NOMO-1 treated with dmso at 0.1 percent for 144 hours (cell line): ENCODE results near the gene SLC44A2.
"Not testable (repeated sequence)": the region's sequence is repeated elsewhere in the genome, so short reads cannot be mapped to it uniquely, and the experiment has no call there.

Experiments
- DNase-seq: peaks from one replicate; lab custom pipeline; 2025; ENCODE audit not compliant: unreplicated experiment; lab: John Stamatoyannopoulos, UW

Gene SLC44A2

GRCh38 chr19:10648360-10648759 lies 23.0 kb downstream of the SLC44A2 start:
- no peak for DNase-seq

GRCh38 chr19:10651851-10652250 lies 26.5 kb downstream of the SLC44A2 start:
- no peak for DNase-seq

DNA sequence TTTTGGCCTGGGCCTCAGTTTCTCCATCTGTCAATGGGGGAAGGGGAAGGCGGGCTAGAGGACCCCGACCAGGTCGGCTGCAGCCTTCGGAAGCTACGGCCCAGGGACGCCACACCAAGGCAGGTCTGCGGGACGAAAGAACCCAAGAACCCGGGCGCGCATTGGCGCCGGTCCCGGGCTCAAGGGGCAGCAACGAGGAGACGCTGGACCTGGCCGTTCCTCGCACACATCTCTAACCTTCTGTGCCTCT lies 28.1 kb downstream of the SLC44A2 start:
- no peak for DNase-seq

DNA sequence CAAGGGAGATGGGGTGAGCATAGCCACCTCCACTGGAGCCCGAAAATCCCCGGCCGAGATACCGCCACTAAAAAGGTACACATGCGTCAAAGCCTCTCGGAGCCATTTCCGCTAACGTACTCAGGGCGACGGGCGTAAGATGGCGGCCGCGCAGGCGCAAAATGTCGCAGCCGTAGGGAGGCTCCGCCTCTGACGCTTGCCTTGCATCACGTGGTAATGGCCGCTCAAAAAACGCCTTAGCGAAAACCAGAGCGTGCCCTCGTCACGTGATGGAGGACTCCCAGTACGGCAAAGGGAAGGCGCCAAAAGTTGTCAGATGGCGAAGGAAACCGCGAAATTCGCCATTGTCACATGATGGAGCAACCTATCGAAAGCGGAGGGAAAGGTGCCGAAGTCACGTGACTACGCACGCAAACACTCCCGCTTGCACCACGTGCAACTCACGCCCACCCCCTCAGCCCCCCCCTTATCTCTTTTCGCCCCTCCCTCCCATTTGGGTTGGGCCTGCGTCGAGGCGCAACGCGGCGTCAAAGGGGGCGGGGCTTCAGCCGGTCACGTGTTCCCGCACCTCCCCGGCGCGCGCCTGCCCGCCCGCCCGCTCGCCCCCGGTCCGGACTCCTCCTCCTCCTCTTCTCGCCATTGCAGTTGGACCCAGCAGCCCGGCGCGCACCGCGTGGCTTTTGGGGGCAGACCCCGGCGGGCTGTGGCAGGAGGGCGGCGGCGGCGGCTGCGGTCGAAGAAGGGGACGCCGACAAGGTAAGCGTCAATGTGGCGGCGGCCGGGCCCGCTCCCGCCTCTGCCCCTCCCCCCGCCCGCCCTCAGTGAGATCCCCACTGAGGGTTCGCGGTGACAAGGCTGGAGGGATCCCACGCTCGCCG lies 28.6 kb downstream of the SLC44A2 start, which contains the start of gene ILF3:
ILF3 (plus strand) TSS at position 615 of the 878 bp plus-strand sequence. CDS start 16,260 bp downstream, outside the sequence.
- peak; percentile 99 for DNase-seq

DNA sequence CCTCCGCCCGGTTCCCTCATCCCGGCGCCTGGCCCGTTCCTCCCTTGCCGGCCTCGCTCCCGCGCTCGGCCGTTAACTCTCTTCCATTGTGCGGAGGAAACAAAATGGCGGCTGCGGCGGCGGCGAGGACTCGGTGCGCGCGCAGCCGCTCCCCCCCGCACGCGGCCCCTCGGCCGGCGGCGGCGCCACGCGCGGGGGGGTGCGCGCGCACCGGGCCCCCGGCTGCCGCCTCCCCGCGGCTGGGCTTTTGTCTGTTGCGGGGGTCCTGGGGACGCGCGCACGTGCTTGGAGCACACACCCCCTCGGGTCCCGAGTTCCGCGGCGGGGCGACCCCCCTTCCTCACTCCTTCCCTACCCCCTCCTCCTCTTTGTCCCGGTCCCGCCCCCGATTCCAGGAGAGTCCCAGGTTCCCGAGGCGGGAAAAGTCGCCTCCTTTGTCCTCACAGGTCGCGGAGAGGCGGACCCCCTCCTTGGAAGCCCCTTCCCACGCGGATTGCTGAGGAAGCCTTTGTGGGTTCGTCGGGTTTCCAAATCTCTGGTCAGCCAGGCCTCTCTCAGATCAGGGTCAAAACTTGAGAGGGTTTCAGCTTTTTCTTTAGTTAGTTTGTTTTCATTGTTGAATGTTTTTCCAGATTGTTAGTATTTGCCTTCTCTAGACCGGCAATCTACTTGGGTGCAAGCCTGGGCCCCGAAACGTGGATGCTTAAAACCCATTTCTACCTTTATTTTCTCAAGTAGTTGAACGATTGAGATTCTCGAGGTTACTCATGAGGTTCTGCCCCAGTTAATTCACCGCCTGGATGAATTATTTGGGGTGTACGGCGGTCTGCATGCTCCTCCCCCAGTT lies 29.5 kb downstream of the SLC44A2 start:
- DNase-seq, result no peak

- DNase-seq, result no peak
Observed at GRCh38 chr19:10655457-10656312, 30.3 kb downstream of the SLC44A2 start.

- DNase-seq, result no peak
Observed at GRCh38 chr19:10660346-10660745, 35.0 kb downstream of the SLC44A2 start.

GRCh38 chr19:10661946-10662345 lies 36.6 kb downstream of the SLC44A2 start:
- DNase-seq, result no peak

DNA sequence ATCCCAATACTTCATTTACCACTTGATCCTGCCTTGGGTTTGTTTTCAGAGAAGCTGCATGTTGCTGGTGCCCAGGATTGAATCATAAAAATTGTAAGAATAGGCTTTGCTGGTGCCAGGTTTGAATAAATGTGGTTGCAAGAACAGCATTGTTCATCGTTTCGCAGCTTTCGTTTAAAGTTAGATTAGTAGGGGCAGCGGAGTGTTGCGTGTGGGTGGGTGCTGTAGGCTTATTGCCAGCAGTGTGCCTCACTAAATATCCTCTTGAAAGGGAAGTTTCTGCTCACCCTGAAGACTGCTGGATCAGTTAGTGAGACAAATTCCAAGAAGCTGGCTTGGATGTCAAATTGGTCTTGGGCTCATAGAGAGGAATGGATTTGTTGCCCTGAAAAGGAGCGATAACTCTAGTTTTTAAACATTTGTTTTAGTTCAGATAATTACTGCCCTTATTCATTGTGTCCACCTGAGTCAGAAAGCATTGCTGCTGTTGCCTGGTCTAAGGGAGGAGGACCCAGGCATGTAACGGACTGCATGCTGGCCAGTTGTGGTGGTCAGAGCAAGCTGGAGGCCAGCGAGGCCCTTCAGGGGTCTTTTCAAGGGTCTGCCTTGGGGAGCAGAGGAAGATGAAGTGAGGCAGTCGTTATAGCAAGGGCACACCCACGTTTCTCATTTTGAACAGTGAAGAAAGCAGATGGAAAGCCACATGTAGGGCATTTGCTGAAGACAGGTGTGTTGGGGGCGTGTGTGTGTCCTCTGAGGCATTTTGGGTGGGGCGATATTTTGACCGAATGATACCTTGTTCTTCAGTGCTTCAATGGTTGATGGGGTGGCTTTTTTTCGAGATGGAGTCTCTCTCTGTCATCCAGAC lies 37.3 kb downstream of the SLC44A2 start:
- DNase-seq, result no peak

DNA sequence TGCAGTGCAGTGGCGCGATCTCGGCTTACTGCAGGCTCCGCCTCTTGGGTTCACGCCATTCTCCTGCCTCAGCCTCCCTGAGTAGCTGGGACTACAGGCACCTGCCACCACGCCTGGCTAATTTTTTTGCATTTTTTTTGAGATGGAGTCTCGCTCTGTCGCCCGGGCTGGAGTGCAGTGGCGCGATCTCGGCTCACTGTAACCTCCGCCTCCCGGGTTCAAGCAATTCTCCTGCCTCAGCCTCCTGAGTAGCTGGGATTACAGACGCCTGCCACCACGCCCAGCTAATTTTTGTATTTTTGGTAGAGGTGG lies 37.9 kb downstream of the SLC44A2 start:
- not testable (repeated sequence) for DNase-seq

- DNase-seq, result no peak
Observed at GRCh38 chr19:10667867-10668266, 42.5 kb downstream of the SLC44A2 start.

DNA sequence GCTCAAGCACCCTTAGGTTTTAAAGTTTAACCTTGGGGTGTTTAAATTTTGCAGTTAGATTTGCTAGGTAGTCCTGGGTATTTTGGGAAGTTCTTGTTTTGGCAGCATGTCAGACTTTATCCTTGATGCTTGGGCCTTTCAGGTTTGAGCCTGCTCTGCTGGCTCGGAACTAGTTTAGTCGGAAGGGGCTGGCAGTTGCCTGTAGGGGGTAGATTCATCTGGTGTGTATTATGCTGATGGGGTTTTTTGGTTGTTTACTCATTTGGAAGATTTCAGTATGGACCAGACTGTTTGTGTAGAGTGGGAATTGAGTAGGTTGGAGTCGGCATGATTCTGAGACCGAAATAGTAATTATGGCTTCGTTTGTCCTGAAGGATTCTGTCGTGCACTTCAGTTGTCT lies 43.9 kb downstream of the SLC44A2 start:
- no peak for DNase-seq

DNA sequence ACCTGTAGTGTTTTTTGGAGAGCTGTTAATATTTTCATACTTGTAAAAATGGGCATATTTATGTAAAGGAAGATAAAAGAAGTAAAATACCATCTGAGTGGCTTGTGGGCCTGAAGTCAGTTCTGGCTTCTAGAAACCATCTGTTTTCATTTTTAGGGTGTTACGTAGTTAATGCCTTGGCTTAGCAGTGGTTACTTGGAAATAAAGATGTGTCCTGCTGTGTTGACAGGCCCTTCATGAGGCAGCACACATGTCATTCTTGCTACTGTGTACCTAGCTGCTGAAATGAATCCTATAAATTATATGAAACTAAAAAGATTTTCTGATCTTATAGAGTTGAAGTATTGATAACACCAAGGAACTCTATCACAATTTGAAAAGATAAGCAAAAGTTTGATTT lies 44.8 kb downstream of the SLC44A2 start:
- no peak for DNase-seq

DNA sequence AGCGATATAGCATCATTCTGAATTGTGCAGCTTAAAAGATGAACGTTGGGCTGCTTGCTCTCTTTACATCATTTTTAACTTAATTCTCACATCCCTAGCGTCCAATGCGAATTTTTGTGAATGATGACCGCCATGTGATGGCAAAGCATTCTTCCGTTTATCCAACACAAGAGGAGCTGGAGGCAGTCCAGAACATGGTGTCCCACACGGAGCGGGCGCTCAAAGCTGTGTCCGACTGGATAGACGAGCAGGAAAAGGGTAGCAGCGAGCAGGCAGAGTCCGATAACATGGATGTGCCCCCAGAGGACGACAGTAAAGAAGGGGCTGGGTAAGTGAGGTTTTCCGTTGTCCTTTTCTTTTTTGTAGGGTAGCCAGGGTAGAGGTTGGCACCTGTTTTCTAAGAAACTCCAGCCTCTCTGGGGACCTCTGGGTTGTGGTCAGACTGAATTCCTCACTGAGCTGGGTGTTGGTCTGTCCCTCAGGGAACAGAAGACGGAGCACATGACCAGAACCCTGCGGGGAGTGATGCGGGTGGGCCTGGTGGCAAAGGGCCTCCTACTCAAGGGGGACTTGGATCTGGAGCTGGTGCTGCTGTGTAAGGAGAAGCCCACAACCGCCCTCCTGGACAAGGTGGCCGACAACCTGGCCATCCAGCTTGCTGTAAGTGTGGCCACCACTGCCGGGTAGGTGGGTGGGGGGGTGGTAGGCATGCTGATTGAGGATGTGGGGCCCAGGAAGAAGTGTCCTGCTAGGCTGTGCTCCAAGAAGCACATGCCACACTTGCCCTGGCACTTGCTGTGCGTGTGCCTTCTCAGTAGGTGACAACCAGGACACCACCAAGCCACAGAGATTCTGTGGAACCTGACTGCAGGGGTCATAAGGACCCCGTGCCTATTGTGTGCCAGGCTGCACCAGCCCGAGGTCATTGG lies 45.8 kb downstream of the SLC44A2 start:
- no peak for DNase-seq

- not testable (repeated sequence) for DNase-seq
Observed at GRCh38 chr19:10671922-10672321, 46.6 kb downstream of the SLC44A2 start.

GRCh38 chr19:10675214-10675613 lies 49.9 kb downstream of the SLC44A2 start:
- not testable (repeated sequence) for DNase-seq

- no peak for DNase-seq
Observed at GRCh38 chr19:10677751-10678150, 52.4 kb downstream of the SLC44A2 start.

DNA sequence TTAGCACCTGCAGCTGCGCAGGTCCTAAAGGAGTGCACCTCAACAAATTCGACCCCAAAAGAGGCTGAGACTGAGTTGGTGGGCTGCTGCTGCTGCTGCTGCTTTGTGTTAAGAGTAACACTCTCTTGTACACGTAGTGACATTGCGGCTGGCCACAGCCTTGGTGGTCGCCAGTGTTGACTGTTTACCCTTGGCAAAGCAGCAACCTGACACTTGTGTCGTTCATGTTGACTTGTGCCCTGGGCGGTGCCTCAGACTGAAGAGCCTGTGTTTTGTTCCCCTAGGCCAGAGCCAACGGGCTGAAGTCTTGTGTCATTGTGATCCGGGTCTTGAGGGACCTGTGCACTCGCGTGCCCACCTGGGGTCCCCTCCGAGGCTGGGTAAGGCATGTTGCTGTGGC lies 53.5 kb downstream of the SLC44A2 start:
- DNase-seq, result no peak

GRCh38 chr19:10679743-10680142 lies 54.4 kb downstream of the SLC44A2 start:
- DNase-seq, result no peak
